H9 (cell line): ENCODE results near the gene ENOPH1. TPM values are rescaled to one million over a fixed set of nuclear protein-coding genes. Genes with fewer than 3 reads are reported as not detected.

Experiments used
- DNase-seq: peaks from one replicate; pipeline ENCODE4 v3.0.0-alpha.2; 2017
- H2AFZ ChIP-seq: one replicate; pipeline ENCODE4 v1.6.1; 2013; ENCODE audit warnings: mild to moderate bottlenecking, low read length, control low read depth, moderate library complexity
- H2AK5ac ChIP-seq: 2 replicates; pipeline ENCODE4 v1.6.1; 2013; ENCODE audit warnings: low read length, control low read depth, mixed read lengths; ENCODE audit not compliant: insufficient read length
- H2BK120ac ChIP-seq: one replicate; pipeline ENCODE4 v1.6.1; 2013; ENCODE audit warnings: low read depth, mild to moderate bottlenecking, low read length, control low read depth, inconsistent platforms; ENCODE audit not compliant: poor library complexity, severe bottlenecking
- H2BK12ac ChIP-seq: 2 replicates; pipeline ENCODE4 v1.6.1; 2013; ENCODE audit warnings: low read length, control low read depth, mixed read lengths, low read depth; ENCODE audit not compliant: insufficient read length
- H2BK15ac ChIP-seq: 2 replicates; pipeline ENCODE4 v1.6.1; 2013; ENCODE audit warnings: low read depth, low read length, control low read depth
- H2BK20ac ChIP-seq: one replicate; pipeline ENCODE4 v1.6.1; 2013; ENCODE audit warnings: low read depth, mild to moderate bottlenecking, low read length, control low read depth, inconsistent platforms; ENCODE audit not compliant: poor library complexity, severe bottlenecking
- H2BK5ac ChIP-seq: 2 replicates; pipeline ENCODE4 v1.6.1; 2013; ENCODE audit warnings: low read length, control low read depth, mixed read lengths; ENCODE audit not compliant: insufficient read length
- H3K14ac ChIP-seq: 2 replicates; pipeline ENCODE4 v1.6.1; 2013; ENCODE audit warnings: low read length, control low read depth; ENCODE audit not compliant: insufficient read depth
- H3K18ac ChIP-seq: 2 replicates; pipeline ENCODE4 v1.6.1; 2013; ENCODE audit warnings: low read depth, mild to moderate bottlenecking, mixed read lengths, low read length, control low read depth; ENCODE audit not compliant: insufficient read length
- H3K23ac ChIP-seq: 2 replicates; pipeline ENCODE4 v1.6.1; 2013; ENCODE audit warnings: low read length, control low read depth, mixed read lengths, low read depth; ENCODE audit not compliant: insufficient read length
- H3K23me2 ChIP-seq: 2 replicates; pipeline ENCODE4 v1.6.1; 2013; ENCODE audit warnings: low read depth, mild to moderate bottlenecking, mixed read lengths, low read length, control low read depth; ENCODE audit not compliant: insufficient read length, poor library complexity, severe bottlenecking
- H3K27ac ChIP-seq: 2 replicates; pipeline ENCODE4 v1.5.1; 2013; ENCODE audit warnings: low read length, control low read depth, mixed read lengths, low read depth; ENCODE audit not compliant: insufficient read length
- H3K27me3 ChIP-seq: 2 replicates; pipeline ENCODE4 v1.6.1; 2013; ENCODE audit warnings: low read length, control low read depth, inconsistent platforms; ENCODE audit not compliant: insufficient read depth
- H3K4ac ChIP-seq: 2 replicates; pipeline ENCODE4 v1.6.1; 2013; ENCODE audit warnings: low read depth, mild to moderate bottlenecking, control low read depth, inconsistent platforms, low read length, moderate library complexity
- H3K4me1 ChIP-seq: 2 replicates; pipeline ENCODE4 v1.6.1; 2013; ENCODE audit warnings: low read length, control low read depth, inconsistent platforms; ENCODE audit not compliant: insufficient read depth
- H3K4me2 ChIP-seq: 2 replicates; pipeline ENCODE4 v1.6.1; 2013; ENCODE audit warnings: low read length, control low read depth, mixed read lengths; ENCODE audit not compliant: insufficient read length, insufficient read depth
- H3K56ac ChIP-seq: 2 replicates; pipeline ENCODE4 v1.6.1; 2013; ENCODE audit warnings: low read depth, mild to moderate bottlenecking, mixed read lengths, low read length, control low read depth; ENCODE audit not compliant: insufficient read length
- H3K79me1 ChIP-seq: 2 replicates; pipeline ENCODE4 v1.6.1; 2013; ENCODE audit warnings: low read depth, mild to moderate bottlenecking, moderate library complexity, low read length, control low read depth, inconsistent platforms; ENCODE audit not compliant: insufficient read depth, poor library complexity, severe bottlenecking
- H3K79me2 ChIP-seq: 2 replicates; pipeline ENCODE4 v1.6.1; 2013; ENCODE audit warnings: low read length, control low read depth, inconsistent platforms; ENCODE audit not compliant: insufficient read depth
- H3K9ac ChIP-seq: 2 replicates; pipeline ENCODE4 v1.6.1; 2013; ENCODE audit warnings: low read length, control low read depth, mixed read lengths; ENCODE audit not compliant: insufficient read length; ENCODE audit errors: extremely low read depth
- H3K9me3 ChIP-seq: one replicate; pipeline ENCODE4 v1.6.1; 2013; ENCODE audit warnings: low read depth, low read length, inconsistent platforms; ENCODE audit not compliant: control insufficient read depth
- H3T11ph ChIP-seq: one replicate; pipeline ENCODE4 v1.6.1; 2013; ENCODE audit warnings: mild to moderate bottlenecking, low read length, control low read depth, inconsistent platforms
- H4K20me1 ChIP-seq: one replicate; pipeline ENCODE4 v1.6.1; 2013; ENCODE audit not compliant: control insufficient read depth, insufficient read length, insufficient read depth
- H4K5ac ChIP-seq: 2 replicates; pipeline ENCODE4 v1.6.1; 2013; ENCODE audit warnings: low read depth, mild to moderate bottlenecking, mixed read lengths, low read length, control low read depth; ENCODE audit not compliant: insufficient read length
- H4K8ac ChIP-seq: replicated peaks from 2 replicates; pipeline ENCODE4 v1.6.1; 2013; ENCODE audit warnings: low read length, control low read depth, mixed read lengths, low read depth; ENCODE audit not compliant: insufficient read length
- H4K91ac ChIP-seq: 2 replicates; pipeline ENCODE4 v1.6.1; 2013; ENCODE audit warnings: low read depth, mild to moderate bottlenecking, moderate library complexity, mixed read lengths, low read length, control low read depth; ENCODE audit not compliant: insufficient read length
- H3K27ac Mint-ChIP-seq, 3 experiments: 2 replicates in 2 of 3; 3 replicates in 1 of 3; pipeline ENCODE4 v1.8.0; 2020 to 2021; ENCODE audit warnings: mixed read lengths in 3 of 3, mild to moderate bottlenecking in 1 of 3, moderate library complexity in 1 of 3
- H3K27me3 Mint-ChIP-seq: 2 replicates; pipeline ENCODE4 v1.8.0; 2021; ENCODE audit warnings: low read depth, mild to moderate bottlenecking, moderate library complexity, mixed read lengths
- H3K36me3 Mint-ChIP-seq, 3 experiments: 2 replicates in 2 of 3; 3 replicates in 1 of 3; pipeline ENCODE4 v1.8.0; 2020 to 2021; ENCODE audit warnings: low read depth in 3 of 3, mixed read lengths in 3 of 3; ENCODE audit not compliant: insufficient read depth in 1 of 3
- H3K4me1 Mint-ChIP-seq, 2 experiments: 2 replicates each; pipeline ENCODE4 v1.8.0; 2020; ENCODE audit warnings: mixed read lengths in 2 of 2
- H3K4me3 Mint-ChIP-seq, 2 experiments: 2 replicates in 1 of 2; 3 replicates in 1 of 2; pipeline ENCODE4 v1.8.0; 2020 to 2021; ENCODE audit warnings: mild to moderate bottlenecking in 2 of 2, mixed read lengths in 2 of 2, moderate library complexity in 1 of 2
- H3K9me3 Mint-ChIP-seq, 2 experiments: 2 replicates in 1 of 2; 3 replicates in 1 of 2; pipeline ENCODE4 v1.8.0; 2020; ENCODE audit warnings: mild to moderate bottlenecking in 2 of 2, mixed read lengths in 2 of 2, moderate library complexity in 1 of 2
- WGBS: extraction: QIAGEN DNeasy Blood & Tissue Kit; methylation state at CpG from one replicate; pipeline ENCODE4 v1.1.7; 2013; ENCODE audit warnings: missing lambda C conversion rate, low lambda C conversion rate, mixed read lengths; ENCODE audit not compliant: insufficient read length; ENCODE audit errors: extremely low coverage; 5-methylcytosine and 5-hydroxymethylcytosine counted together
- total RNA-seq: library from RNA; stranded (reverse); gene quantifications from 2 replicates; pipeline ENCODE4 v1.2.1, GENCODE V29; 2021
- TF ChIP-seq, protein P1 (sequence below): fragments of 200-600 bp; sonication (generic); conservative IDR thresholded peaks from 3 replicates; pipeline ENCODE4 v1.8.0; 2021; ENCODE audit warnings: antibody characterized with exemption, mild to moderate bottlenecking

The ENOPH1 gene
- total RNA-seq, 1 experiment from 2014 or later = 62.4 TPM

DNA sequence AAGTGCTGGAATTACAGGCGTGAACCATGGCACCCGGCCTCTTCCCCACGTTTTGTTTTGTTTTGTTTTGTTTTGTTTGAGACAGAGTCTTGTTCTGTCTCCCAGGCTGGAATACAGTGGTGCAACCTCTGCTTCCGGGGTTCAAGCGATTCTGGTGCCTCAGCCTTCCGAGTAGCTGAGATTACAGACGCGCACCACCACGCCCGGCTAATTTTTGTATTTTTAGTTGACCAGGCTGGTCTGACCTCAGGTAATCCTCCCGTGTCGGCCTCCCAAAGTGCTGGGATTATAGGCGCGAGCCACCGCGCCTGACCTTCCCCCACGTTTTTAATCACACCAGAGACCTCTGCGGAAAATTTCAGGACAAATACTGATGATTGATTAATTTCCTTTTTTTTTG, 2.2 kb downstream of the ENOPH1 start:
- Mint-ChIP-seq H3K27me3 (peaks cover 4% of the 10 kb centered on the region; the same call in 1 of the 2 replicates), H3K27ac (peak overlapping the region in 2 of 3 experiments; percentile 40 to 81; a peak in 1 of 7 replicates), H3K36me3 (peaks cover 49 to 76% (median 58%) of the 10 kb centered on the region in 3 experiments), H3K9me3 (peaks cover 0 to 4% of the 10 kb centered on the region in 2 experiments; a peak in 2 of 5 replicates), H3K4me1 (peaks cover 35 to 49% of the 10 kb centered on the region in 2 experiments), H3K4me3 (peak overlapping the region; percentile 97 to 100)
- Histone ChIP-seq H2BK5ac (no peak overlapping the region), H3K56ac (no peak overlapping the region), H2AK5ac (no peak overlapping the region), H2AFZ (no peak overlapping the region), H3K9me3 (no peaks in the 10 kb centered on the region), H3K79me1 (no peaks in the 10 kb centered on the region), H4K5ac (no peak overlapping the region), H3K23ac (no peak overlapping the region), H3K79me2 (peaks cover 76% of the 10 kb centered on the region), H3K27me3 (no peaks in the 10 kb centered on the region), H2BK120ac (no peak overlapping the region), H3K27ac (no peak overlapping the region), H4K8ac (no peak overlapping the region), H2BK15ac (no peak overlapping the region), H2BK12ac (no peak overlapping the region), H3T11ph (no peak overlapping the region), H3K14ac (no peak overlapping the region), H2BK20ac (no peak overlapping the region), H3K9ac (no peak overlapping the region), H3K23me2 (peaks cover 6% of the 10 kb centered on the region), H4K91ac (no peak overlapping the region), H3K18ac (no peak overlapping the region), H3K4ac (no peak overlapping the region), H3K4me2 (peak overlapping the region; percentile 25), H3K4me1 (no peaks in the 10 kb centered on the region; the same call in 1 of the 2 replicates), H4K20me1 (no peaks in the 10 kb centered on the region)
- TF ChIP-seq, protein P1, sequence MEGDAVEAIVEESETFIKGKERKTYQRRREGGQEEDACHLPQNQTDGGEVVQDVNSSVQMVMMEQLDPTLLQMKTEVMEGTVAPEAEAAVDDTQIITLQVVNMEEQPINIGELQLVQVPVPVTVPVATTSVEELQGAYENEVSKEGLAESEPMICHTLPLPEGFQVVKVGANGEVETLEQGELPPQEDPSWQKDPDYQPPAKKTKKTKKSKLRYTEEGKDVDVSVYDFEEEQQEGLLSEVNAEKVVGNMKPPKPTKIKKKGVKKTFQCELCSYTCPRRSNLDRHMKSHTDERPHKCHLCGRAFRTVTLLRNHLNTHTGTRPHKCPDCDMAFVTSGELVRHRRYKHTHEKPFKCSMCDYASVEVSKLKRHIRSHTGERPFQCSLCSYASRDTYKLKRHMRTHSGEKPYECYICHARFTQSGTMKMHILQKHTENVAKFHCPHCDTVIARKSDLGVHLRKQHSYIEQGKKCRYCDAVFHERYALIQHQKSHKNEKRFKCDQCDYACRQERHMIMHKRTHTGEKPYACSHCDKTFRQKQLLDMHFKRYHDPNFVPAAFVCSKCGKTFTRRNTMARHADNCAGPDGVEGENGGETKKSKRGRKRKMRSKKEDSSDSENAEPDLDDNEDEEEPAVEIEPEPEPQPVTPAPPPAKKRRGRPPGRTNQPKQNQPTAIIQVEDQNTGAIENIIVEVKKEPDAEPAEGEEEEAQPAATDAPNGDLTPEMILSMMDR = no peak
- DNase-seq = no peak
- WGBS = no CpG with 5 or more reads among the region's 18 CpGs
